Sigmoid colon (tissue), 4 donors: Measurements from ENCODE around the gene HOXB6.

Experiments used
- EP300 ChIP-seq, 4 donors: sonication (generic); formaldehyde crosslinking; IDR thresholded peaks; one replicate each; pipeline ENCODE4 v1.6.1; 2017; ENCODE audit warnings: antibody characterized with exemption in 4 of 4
- POLR2A ChIP-seq, 2 donors: fragments of 450-650 bp; IDR thresholded peaks; one replicate each; pipeline ENCODE4 v1.6.1; 2016; ENCODE audit warnings: antibody characterized with exemption in 2 of 2, mild to moderate bottlenecking in 2 of 2, moderate library complexity in 2 of 2
- POLR2AphosphoS5 ChIP-seq, 4 donors: sonication (generic); formaldehyde crosslinking; IDR thresholded peaks; one replicate each; pipeline ENCODE4 v1.6.1; 2017; ENCODE audit warnings: antibody characterized with exemption in 4 of 4
- TF ChIP-seq, protein P1 (sequence below), 4 experiments: fragments of 450-650 bp in 3 of 4; fragments of 200-600 bp in 1 of 4; IDR thresholded peaks; one replicate each; pipeline ENCODE4 v1.5.1; 2016 to 2019; ENCODE audit warnings: antibody characterized with exemption in 4 of 4, mild to moderate bottlenecking in 3 of 4, moderate library complexity in 2 of 4

DNA sequence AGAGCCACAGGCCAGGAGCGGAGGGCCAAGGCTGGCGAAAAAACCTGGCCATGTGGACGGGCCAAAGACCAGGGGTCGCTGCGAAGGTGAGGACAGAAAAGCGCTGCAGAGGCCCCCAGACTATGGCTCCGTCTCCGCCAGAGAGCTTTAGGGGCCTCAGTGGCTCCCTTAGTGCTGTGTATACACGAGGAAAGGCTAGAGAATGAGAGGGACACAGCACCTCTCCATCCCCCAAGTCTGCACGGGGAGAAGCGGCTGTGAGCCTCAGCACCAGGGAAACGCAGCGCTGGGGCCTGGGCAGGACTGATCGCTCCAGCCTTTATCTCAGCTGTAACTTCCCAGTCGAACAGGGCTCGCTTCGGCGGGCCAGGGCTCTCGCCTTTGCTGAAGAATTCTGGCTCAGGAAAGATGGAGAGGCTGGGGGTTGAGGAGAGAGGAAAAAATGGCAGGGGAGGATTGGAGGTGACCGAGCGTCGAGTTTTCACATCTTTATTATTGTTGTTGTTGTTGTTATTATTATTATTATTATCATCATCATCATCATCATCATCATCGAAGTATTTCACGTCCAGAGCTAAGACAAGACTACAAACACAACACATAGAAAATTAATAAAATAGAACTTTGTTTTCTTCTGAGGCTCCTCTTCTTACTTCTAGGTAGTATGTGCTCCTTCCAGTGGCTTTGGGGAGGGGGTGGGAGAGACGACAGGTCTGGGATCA, 9.3 kb downstream of the HOXB6 start:
- TF ChIP-seq EP300 (IDR thresholded peaks at IDR 0.05) (no peak), POLR2AphosphoS5 (IDR thresholded peaks at IDR 0.05) (no peak), POLR2A (IDR thresholded peaks at IDR 0.05) (no peak)
- TF ChIP-seq, protein P1, sequence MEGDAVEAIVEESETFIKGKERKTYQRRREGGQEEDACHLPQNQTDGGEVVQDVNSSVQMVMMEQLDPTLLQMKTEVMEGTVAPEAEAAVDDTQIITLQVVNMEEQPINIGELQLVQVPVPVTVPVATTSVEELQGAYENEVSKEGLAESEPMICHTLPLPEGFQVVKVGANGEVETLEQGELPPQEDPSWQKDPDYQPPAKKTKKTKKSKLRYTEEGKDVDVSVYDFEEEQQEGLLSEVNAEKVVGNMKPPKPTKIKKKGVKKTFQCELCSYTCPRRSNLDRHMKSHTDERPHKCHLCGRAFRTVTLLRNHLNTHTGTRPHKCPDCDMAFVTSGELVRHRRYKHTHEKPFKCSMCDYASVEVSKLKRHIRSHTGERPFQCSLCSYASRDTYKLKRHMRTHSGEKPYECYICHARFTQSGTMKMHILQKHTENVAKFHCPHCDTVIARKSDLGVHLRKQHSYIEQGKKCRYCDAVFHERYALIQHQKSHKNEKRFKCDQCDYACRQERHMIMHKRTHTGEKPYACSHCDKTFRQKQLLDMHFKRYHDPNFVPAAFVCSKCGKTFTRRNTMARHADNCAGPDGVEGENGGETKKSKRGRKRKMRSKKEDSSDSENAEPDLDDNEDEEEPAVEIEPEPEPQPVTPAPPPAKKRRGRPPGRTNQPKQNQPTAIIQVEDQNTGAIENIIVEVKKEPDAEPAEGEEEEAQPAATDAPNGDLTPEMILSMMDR (IDR thresholded peaks at IDR 0.05): no peak
